ENCODE data around the gene SETBP1. TPM values are rescaled to one million over a fixed set of nuclear protein-coding genes. Genes with fewer than 3 reads are reported as not detected.

The SETBP1 gene
- total and polyA plus RNA-seq, 2 of the 8 experiments (the other 6 are each of a cell fraction or from before 2014, with no cell fraction given) = 2.0 to 6.5 TPM

GRCh38 chr18:44732599-44732998, 51.9 kb downstream of the SETBP1 start:
- no peak overlapping the region for H2BK120ac ChIP-seq (replicated peaks; ENCODE audit: low read depth, low read length)
- H3K23me2 ChIP-seq (ENCODE audit: low read depth, low read length) = no peaks in the 10 kb centered on the region
- no peak overlapping the region for H2BK12ac ChIP-seq (ENCODE audit: low read depth, low read length)
- TF ChIP-seq SIN3A (conservative IDR thresholded peaks at IDR 0.05 in 1 of 2, IDR thresholded peaks at IDR 0.05 in 1 of 2; ENCODE audit: low read depth in 1 of 2, low read length in 2 of 2) (no peak), TEAD4 (IDR thresholded peaks at IDR 0.05; ENCODE audit: low read depth, low read length) (peak; percentile 17; the same call in 1 of the 2 replicates)
- no peak overlapping the region for H2BK5ac ChIP-seq (ENCODE audit: low read depth, low read length)
- no peak overlapping the region for H2AFZ ChIP-seq (ENCODE audit: low read length)
- no peaks in the 10 kb centered on the region for H3K27me3 ChIP-seq (replicated peaks in 1 of 4; ENCODE audit: control insufficient read depth in 3 of 4, extremely low read depth in 1 of 4, insufficient read depth in 3 of 4, low read length in 3 of 4)
- H3K9me3 ChIP-seq (ENCODE audit: insufficient read depth in 2 of 2, low read depth in 1 of 2, low read length in 1 of 2) = no peaks in the 10 kb centered on the region
- WGBS, 2 experiments (ENCODE audit: extremely low coverage in 1 of 2, insufficient coverage in 1 of 2, insufficient read length in 1 of 2, insufficient replicate concordance in 2 of 2, low coverage in 1 of 2, low lambda C conversion rate in 2 of 2, missing lambda C conversion rate in 1 of 2) = 85% methylated on average over 5 of the region's 5 CpGs; no CpG with 5 or more reads in 1 of the 2 experiments
- H3K18ac ChIP-seq (ENCODE audit: extremely low read depth, low read length) = no peak overlapping the region
- FAIRE-seq (no peak), DNase-seq (ENCODE audit: low read depth in 1 of 2, low spot score in 2 of 2) (no peak)
- H3K9ac ChIP-seq (replicated peaks in 1 of 4; ENCODE audit: extremely low read depth in 1 of 4, low read depth in 3 of 4, low read length in 3 of 4) = no peak overlapping the region
- H4K5ac ChIP-seq (ENCODE audit: insufficient read length, low read depth, low read length) = no peak overlapping the region
- no peaks in the 10 kb centered on the region for H3K79me1 ChIP-seq (ENCODE audit: low read depth, low read length)
- ChIA-PET POLR2A (ENCODE audit: partially characterized antibody) (no interaction called here), CTCF (ENCODE audit: partially characterized antibody) (interaction anchor here (1.0 kb wide), 1 partner anchor 9 kb away, joined by 5 read pairs; no protein-coding TSS in a partner anchor)
- no peak overlapping the region for H4K91ac ChIP-seq (replicated peaks; ENCODE audit: insufficient read length, low read length)
- H3K14ac ChIP-seq (ENCODE audit: insufficient read length) = no peak overlapping the region
- no peak overlapping the region for H3K4me2 ChIP-seq (ENCODE audit: insufficient read depth in 1 of 2, low read depth in 2 of 2, low read length in 2 of 2)
- H4K8ac ChIP-seq (ENCODE audit: extremely low read depth, insufficient read depth, low read length) = no peak overlapping the region
- no peak overlapping the region for H3K56ac ChIP-seq (replicated peaks; ENCODE audit: insufficient read length, low read depth, low read length)
- H4K20me1 ChIP-seq (replicated peaks in 1 of 2; ENCODE audit: control insufficient read depth in 1 of 2, insufficient read depth in 2 of 2, low read length in 2 of 2) = no peaks in the 10 kb centered on the region
- peaks cover 0 to 10% (median 0%) of the 10 kb centered on the region in 4 experiments; a peak in 1 of 7 replicates for H3K4me1 ChIP-seq (replicated peaks in 1 of 4; ENCODE audit: control insufficient read depth in 3 of 4, insufficient read depth in 4 of 4, low read length in 3 of 4)
- H3K4ac ChIP-seq (replicated peaks; ENCODE audit: insufficient read length, low read depth, low read length) = no peak overlapping the region
- H2BK20ac ChIP-seq (ENCODE audit: low read length) = no peak overlapping the region
- no peak overlapping the region for H2AK5ac ChIP-seq (ENCODE audit: low read depth, low read length)
- no peak overlapping the region for H3K4me3 ChIP-seq (ENCODE audit: extremely low read depth in 1 of 4, insufficient read depth in 2 of 4, low read depth in 3 of 4, low read length in 4 of 4)
- H2BK15ac ChIP-seq (ENCODE audit: low read length) = no peak overlapping the region
- H3K27ac ChIP-seq (ENCODE audit: low read depth, low read length) = no peak overlapping the region
- no peak overlapping the region for H3K23ac ChIP-seq (ENCODE audit: insufficient read length)
- no peaks in the 10 kb centered on the region for H3K36me3 ChIP-seq (ENCODE audit: control insufficient read depth in 2 of 4, insufficient read depth in 4 of 4, low read length in 3 of 4)
- no peaks in the 10 kb centered on the region for H3K79me2 ChIP-seq (ENCODE audit: control insufficient read depth in 1 of 2, insufficient read depth in 2 of 2, low read length in 2 of 2)

Measured in H1 (cell line).